Psoas muscle (tissue), 8 donors: ENCODE results near the gene ABITRAM. TPM values are rescaled to one million over a fixed set of nuclear protein-coding genes. Genes with fewer than 3 reads are reported as not detected.

Experiments
- ATAC-seq, 4 donors: fragments of 200-7000 bp; cut with Tn5 transposase; one replicate each; pipeline ENCODE4 v1.9.1; 2020; ENCODE audit warnings: moderate library complexity in 3 of 4, mild to moderate bottlenecking in 2 of 4
- DNase-seq, 2 donors: peaks; one replicate each; pipeline ENCODE4 v3.0.0-alpha.2; 2020
- H3K27ac ChIP-seq: fragments of 200-600 bp; one replicate; pipeline ENCODE4 v1.8.0; 2022
- H3K27me3 ChIP-seq, 3 donors: fragments of 200-600 bp in 1 of 3; one replicate each; pipeline versions ENCODE4 v1.6.1 to v1.8.0; 2013 to 2022; ENCODE audit warnings: low read length in 2 of 3, mild to moderate bottlenecking in 2 of 3, moderate library complexity in 1 of 3; ENCODE audit not compliant: insufficient read depth in 3 of 3
- H3K36me3 ChIP-seq, 2 donors: fragments of 200-600 bp in 1 of 2; one replicate each; pipeline versions ENCODE4 v1.6.1 to v1.8.0; 2013 to 2022; ENCODE audit warnings: low read depth in 1 of 2, mild to moderate bottlenecking in 1 of 2, moderate library complexity in 1 of 2; ENCODE audit not compliant: insufficient read depth in 1 of 2
- H3K4me1 ChIP-seq: fragments of 200-600 bp; one replicate; pipeline ENCODE4 v1.8.0; 2022
- H3K4me3 ChIP-seq: fragments of 200-600 bp; one replicate; pipeline ENCODE4 v1.8.0; 2022; ENCODE audit warnings: mild to moderate bottlenecking
- H3K9me3 ChIP-seq: fragments of 200-600 bp; one replicate; pipeline ENCODE4 v1.8.0; 2022
- CTCF ChIP-seq: fragments of 200-600 bp; IDR thresholded peaks from one replicate; pipeline ENCODE4 v1.8.0; 2022; ENCODE audit warnings: antibody characterized with exemption
- WGBS, 3 donors: extraction: QIAGEN DNeasy Blood & Tissue Kit; methylation state at CpG; one replicate each; pipeline versions ENCODE4 v1.1.6 to v1.1.7; 2013; 5-methylcytosine and 5-hydroxymethylcytosine counted together
- intact Hi-C, 2 donors: fragments of 100-400 bp; cut with DNase I; formaldehyde crosslinking; loops; one replicate each; pipeline versions ENCODE4 v1.11.0 to v1.14.2; 2022
- polyA plus RNA-seq, 3 donors: library from polyadenylated mRNA; stranded (reverse); fragments of 200-250 nt; gene quantifications; one replicate each; pipeline ENCODE4 v1.2.3, GENCODE V29; 2013
- total RNA-seq, 4 donors: library from RNA; stranded (reverse); fragmentation: NEBNext Ultra II Directional in 2 of 4; extraction: Animal tissue kit (Norgen Biotek cat#: 25700) in 2 of 4; gene quantifications; one replicate each; pipeline versions ENCODE4 v1.2.1 to v1.2.4, GENCODE V29; 2021 to 2023
- donor health status: healthy with polysubstance abuse.
- donor health status: DM: no; HTN: no; CAD: no; lungs with moderate emphysema.
- donor health status: Bipolar disorder and iron deficiency.
- donor health status: healthy.
- donor health status: DM: yes; HTN: yes; CAD: no.
- donor health status: DM: no; HTN: no; CAD: no.
- donor health status: DM: no; HTN: no; CAD: no.
- donor health status: DM: yes; HTN: yes; CAD: no.

ABITRAM gene
- total and polyA plus RNA-seq, 7 donors = 7.6 to 37.9 (median 14.1) TPM

GRCh38 chr9:108937561-108938305 is 3.5 kb downstream of the ABITRAM start:
- 70 to 82% (median 77%) methylated on average over 5 of the region's 5 CpGs for WGBS, 3 donors
- no peaks in the 10 kb centered on the region for H3K27me3 ChIP-seq
- no peak overlapping the region for H3K27ac ChIP-seq
- no peaks in the 10 kb centered on the region for H3K9me3 ChIP-seq
- intact Hi-C loops = no loop called here
- peaks cover 0 to 60% of the 10 kb centered on the region in 2 donors for H3K36me3 ChIP-seq
- H3K4me1 ChIP-seq = peaks cover 11% of the 10 kb centered on the region
- DNase-seq = no peak
- no peak overlapping the region for H3K4me3 ChIP-seq
- ATAC-seq = no peak
- TF ChIP-seq CTCF = no peak

- Histone ChIP-seq H3K4me1 (peaks cover 5% of the 10 kb centered on the region), H3K27me3 (no peaks in the 10 kb centered on the region), H3K36me3 (peaks cover 0 to 81% of the 10 kb centered on the region in 2 donors), H3K4me3 (no peak overlapping the region), H3K9me3 (no peaks in the 10 kb centered on the region), H3K27ac (no peak overlapping the region)
- intact Hi-C loops = no loop called here
- DNase-seq (no peak), ATAC-seq (no peak)
- WGBS, 3 donors = 89 to 92% (median 89%) methylated on average over 4 of the region's 4 CpGs
- no peak for TF ChIP-seq CTCF
Observed at GRCh38 chr9:108939975-108940374, 5.8 kb downstream of the ABITRAM start.

- intact Hi-C loops = no loop called here
- Histone ChIP-seq H3K9me3 (no peaks in the 10 kb centered on the region), H3K27me3 (no peaks in the 10 kb centered on the region), H3K4me3 (no peak overlapping the region), H3K36me3 (peaks cover 0 to 16% of the 10 kb centered on the region in 2 donors), H3K4me1 (peaks cover 8% of the 10 kb centered on the region), H3K27ac (no peak overlapping the region)
- 65 to 91% (median 83%) methylated on average over 1 of the region's 1 CpG for WGBS, 3 donors
- DNase-seq (no peak), ATAC-seq (no peak)
- no peak for TF ChIP-seq CTCF
Observed at GRCh38 chr9:108950168-108950567, 16.0 kb downstream of the ABITRAM start.

GRCh38 chr9:108951578-108951977 is 17.4 kb downstream of the ABITRAM start:
- ATAC-seq (no peak), DNase-seq (no peak)
- H3K4me1 ChIP-seq = peaks cover 8% of the 10 kb centered on the region
- peaks cover 0 to 13% of the 10 kb centered on the region in 2 donors for H3K36me3 ChIP-seq
- no peaks in the 10 kb centered on the region for H3K9me3 ChIP-seq
- H3K4me3 ChIP-seq = no peak overlapping the region
- no peaks in the 10 kb centered on the region for H3K27me3 ChIP-seq
- 65 to 70% (median 70%) methylated on average over 2 of the region's 2 CpGs for WGBS, 3 donors
- no peak overlapping the region for H3K27ac ChIP-seq
- intact Hi-C loops = no loop called here
- TF ChIP-seq CTCF = no peak
